IMR-90 (cell line): ENCODE data around the gene EXOC2. TPM values are rescaled to one million over a fixed set of nuclear protein-coding genes. Genes with fewer than 3 reads are reported as not detected.

Experiments used
- ATAC-seq: fragments of 200-7000 bp; cut with Tn5 transposase; 2 replicates; pipeline ENCODE4 v1.9.1; 2020; ENCODE audit warnings: low read depth, mild to moderate bottlenecking, moderate library complexity
- BruUV-seq: library from RNA; stranded (reverse); fragments of 400-500 nt; replicated peaks from 2 replicates; lab custom pipeline; 2021; lab: Mats Ljungman, UMichigan
- CTCF ChIA-PET: fragments of 300-600 bp; formaldehyde crosslinking; extraction: SDS; loops from one replicate; lab custom pipeline; 2021; ENCODE audit warnings: antibody characterized with exemption; lab: Yijun Ruan, JAX
- POLR2A ChIA-PET: fragments of 300-600 bp; sonication (Branson Sonifier 250); formaldehyde crosslinking; loops from one replicate; lab custom pipeline; 2022; ENCODE audit warnings: antibody characterized with exemption; ENCODE audit not compliant: unreplicated experiment; lab: Charles Lee
- DNase-seq: peaks from one replicate; pipeline ENCODE4 v3.0.0; 2013
- H2AFZ ChIP-seq: replicated peaks from 2 replicates; pipeline ENCODE3; 2013; ENCODE audit warnings: low read length, mild to moderate bottlenecking; ENCODE audit not compliant: poor library complexity
- H2AK5ac ChIP-seq: 2 replicates; pipeline ENCODE4 v1.6.1; 2013; ENCODE audit warnings: low read depth, low read length, inconsistent platforms
- H2AK9ac ChIP-seq: replicated peaks from 2 replicates; pipeline ENCODE3; 2013; ENCODE audit warnings: mild to moderate bottlenecking, low read depth, low read length, moderate library complexity; ENCODE audit not compliant: poor library complexity
- H2BK120ac ChIP-seq: 2 replicates; pipeline ENCODE4 v1.6.1; 2013; ENCODE audit warnings: low read depth, low read length, inconsistent platforms
- H2BK15ac ChIP-seq: 3 replicates; pipeline ENCODE4 v1.6.1; 2013; ENCODE audit warnings: low read depth, low read length, inconsistent platforms
- H2BK20ac ChIP-seq: 2 replicates; pipeline ENCODE4 v1.6.1; 2013; ENCODE audit warnings: low read depth, mild to moderate bottlenecking, inconsistent platforms, low read length, moderate library complexity
- H2BK5ac ChIP-seq: 2 replicates; pipeline ENCODE4 v1.6.1; 2013; ENCODE audit warnings: mild to moderate bottlenecking, low read depth, low read length, inconsistent platforms; ENCODE audit not compliant: poor library complexity, severe bottlenecking
- H3K14ac ChIP-seq: replicated peaks from 2 replicates; pipeline ENCODE4 v1.6.1; 2013; ENCODE audit warnings: low read depth, low read length, inconsistent platforms
- H3K18ac ChIP-seq: 2 replicates; pipeline ENCODE4 v1.6.1; 2013; ENCODE audit warnings: low read depth, low read length, control low read depth
- H3K23ac ChIP-seq: 2 replicates; pipeline ENCODE4 v1.6.1; 2013; ENCODE audit warnings: low read depth, low read length, inconsistent platforms
- H3K27ac ChIP-seq: 2 replicates; pipeline ENCODE4 v1.5.1; 2013; ENCODE audit warnings: mild to moderate bottlenecking, control low read depth, low read length; ENCODE audit not compliant: insufficient read depth
- H3K27me3 ChIP-seq: 2 replicates; pipeline ENCODE4 v1.6.1; 2013; ENCODE audit warnings: low read length; ENCODE audit not compliant: control insufficient read depth, insufficient read depth
- H3K36me3 ChIP-seq: 2 replicates; pipeline ENCODE4 v1.6.1; 2013; ENCODE audit warnings: low read length, mixed read lengths; ENCODE audit not compliant: control insufficient read depth, insufficient read depth
- H3K4ac ChIP-seq: 2 replicates; pipeline ENCODE4 v1.6.1; 2013; ENCODE audit warnings: low read depth, low read length, inconsistent platforms
- H3K4me1 ChIP-seq: 2 replicates; pipeline ENCODE4 v1.6.1; 2013; ENCODE audit warnings: low read length, mixed read lengths; ENCODE audit not compliant: control insufficient read depth, insufficient read depth
- H3K4me2 ChIP-seq: 2 replicates; pipeline ENCODE4 v1.6.1; 2013; ENCODE audit warnings: low read depth, mild to moderate bottlenecking, control low read depth, low read length, moderate library complexity
- H3K4me3 ChIP-seq: 2 replicates; pipeline ENCODE4 v1.5.1; 2013; ENCODE audit warnings: low read depth, mild to moderate bottlenecking, control low read depth, low read length, moderate library complexity; ENCODE audit not compliant: insufficient read depth
- H3K56ac ChIP-seq: 2 replicates; pipeline ENCODE4 v1.6.1; 2013; ENCODE audit warnings: low read length, inconsistent platforms; ENCODE audit not compliant: insufficient read depth; ENCODE audit errors: extremely low read depth
- H3K79me1 ChIP-seq, 2 experiments: 2 replicates each; pipeline ENCODE4 v1.6.1; 2013; ENCODE audit warnings: low read length in 2 of 2, inconsistent platforms in 1 of 2, low read depth in 1 of 2
- H3K9ac ChIP-seq: 2 replicates; pipeline ENCODE4 v1.6.1; 2013; ENCODE audit warnings: low read depth, low read length, control low read depth
- H3K9me1 ChIP-seq: 2 replicates; pipeline ENCODE4 v1.6.1; 2013; ENCODE audit warnings: low read length, inconsistent platforms; ENCODE audit not compliant: insufficient read depth
- H3K9me3 ChIP-seq: 2 replicates; pipeline ENCODE4 v1.6.1; 2013; ENCODE audit warnings: low read length; ENCODE audit not compliant: control insufficient read depth, insufficient read depth
- H4K20me1 ChIP-seq: 2 replicates; pipeline ENCODE4 v1.6.1; 2013; ENCODE audit warnings: low read length, inconsistent platforms; ENCODE audit not compliant: insufficient read depth
- H4K5ac ChIP-seq: 2 replicates; pipeline ENCODE4 v1.6.1; 2013; ENCODE audit warnings: mild to moderate bottlenecking, low read depth, low read length, control low read depth
- H4K8ac ChIP-seq, 2 experiments: 2 replicates each; pipeline ENCODE4 v1.6.1; 2013; ENCODE audit warnings: low read depth in 2 of 2, low read length in 2 of 2, control low read depth in 1 of 2, inconsistent platforms in 1 of 2
- H4K91ac ChIP-seq: 2 replicates; pipeline ENCODE4 v1.6.1; 2013; ENCODE audit warnings: low read depth, low read length, inconsistent platforms; ENCODE audit not compliant: insufficient read depth
- CHD1 ChIP-seq: IDR thresholded peaks from 2 replicates; pipeline ENCODE4 v1.6.1; 2012; ENCODE audit warnings: low read depth, low read length, improper control_type of control experiment
- CTCF ChIP-seq: conservative IDR thresholded peaks from 2 replicates; pipeline ENCODE4 v1.5.1; 2012; ENCODE audit warnings: mild to moderate bottlenecking, low read depth, low read length, improper control_type of control experiment
- ELK1 ChIP-seq: fragments of 150-350 bp; IDR thresholded peaks from 2 replicates; pipeline ENCODE4 v1.6.1; 2016; ENCODE audit warnings: low read depth, mild to moderate bottlenecking, low read length, moderate library complexity, borderline replicate concordance
- FOS ChIP-seq: fragments of 150-350 bp; IDR thresholded peaks from 2 replicates; pipeline ENCODE4 v1.6.1; 2016; ENCODE audit warnings: low read depth, low read length
- MAFK ChIP-seq: IDR thresholded peaks from 2 replicates; pipeline ENCODE4 v1.6.1; 2012; ENCODE audit warnings: low read depth, low read length, improper control_type of control experiment
- MAZ ChIP-seq: IDR thresholded peaks from 2 replicates; pipeline ENCODE4 v1.6.1; 2012; ENCODE audit warnings: low read depth, mild to moderate bottlenecking, low read length, improper control_type of control experiment, moderate library complexity, borderline replicate concordance
- MXI1 ChIP-seq: IDR thresholded peaks from 2 replicates; pipeline ENCODE4 v1.6.1; 2012; ENCODE audit warnings: low read depth, mild to moderate bottlenecking, low read length, moderate library complexity, borderline replicate concordance
- NFE2L2 ChIP-seq: fragments of 150-350 bp; IDR thresholded peaks from 2 replicates; pipeline ENCODE4 v1.6.1; 2016; ENCODE audit warnings: low read depth, mild to moderate bottlenecking, low read length
- RAD21 ChIP-seq: IDR thresholded peaks from 2 replicates; pipeline ENCODE4 v1.6.1; 2012; ENCODE audit warnings: low read length, improper control_type of control experiment
- RCOR1 ChIP-seq: IDR thresholded peaks from 2 replicates; pipeline ENCODE4 v1.6.1; 2012; ENCODE audit warnings: mild to moderate bottlenecking, low read length, improper control_type of control experiment; ENCODE audit not compliant: insufficient replicate concordance
- RFX5 ChIP-seq: IDR thresholded peaks from 2 replicates; pipeline ENCODE4 v1.8.0; 2012; ENCODE audit warnings: low read depth, mild to moderate bottlenecking, low read length, moderate library complexity
- WGBS, 2 experiments: methylation state at CpG; one replicate each; pipeline versions ENCODE4 v1.1.5 to v1.1.7; 2013; ENCODE audit warnings: missing lambda C conversion rate in 2 of 2; ENCODE audit not compliant: insufficient read length in 1 of 2; ENCODE audit errors: extremely low coverage in 2 of 2; 5-methylcytosine and 5-hydroxymethylcytosine counted together
- dilution Hi-C: fragments of 300-500 bp; cut with HindIII; formaldehyde crosslinking; loops from one replicate; pipeline ENCODE4 v1.14.3; 2018; ENCODE audit warnings: low sequenced_read_pairs; ENCODE audit not compliant: unreplicated experiment
- in situ Hi-C: fragments of 300-500 bp; cut with MboI; formaldehyde crosslinking; loops from 3 replicates; pipeline ENCODE4 v1.14.3; 2019; ENCODE audit warnings: low sequenced_read_pairs, inconsistent platforms, mixed read lengths
- intact Hi-C: fragments of 100-400 bp; cut with micrococcal nuclease; formaldehyde crosslinking; loops from 2 replicates; pipeline ENCODE4 v1.10.0; 2022
- polyA plus RNA-seq, 3 experiments: library from polyadenylated mRNA; depleted of rRNA; stranded (reverse); fragments of >200 nt; gene quantifications; 2 replicates each; pipeline ENCODE4 v1.2.3, GENCODE V29; 2012; ENCODE audit warnings: low replicate concordance in 1 of 3
- total RNA-seq: library from RNA; depleted of rRNA; stranded (reverse); fragments of >200 nt; gene quantifications from 2 replicates; pipeline ENCODE4 v1.2.3, GENCODE V29; 2012
- TF ChIP-seq, protein P1 (sequence below): fragments of 150-350 bp; IDR thresholded peaks from 2 replicates; pipeline ENCODE4 v1.6.1; 2017; ENCODE audit warnings: mild to moderate bottlenecking, antibody characterized with exemption, low read length, low read depth

The EXOC2 gene
- total and polyA plus RNA-seq, 2 of the 4 experiments (the other 2 are of a cell fraction), result 13.1 to 37.3 TPM

GRCh38 chr6:505374-505773 lies 187.6 kb downstream of the EXOC2 start:
- DNase-seq (no peak), ATAC-seq (no peak)
- no TSS peak for BruUV-seq
- CTCF ChIA-PET, result no interaction called here
- peaks cover 6% of the 10 kb centered on the region; the same call in 1 of the 2 replicates for H3K36me3 ChIP-seq
- no peak overlapping the region for H3K18ac ChIP-seq
- H2AK5ac ChIP-seq, result no peak overlapping the region
- peaks cover 0 to 3% of the 10 kb centered on the region in 2 experiments; a peak in 2 of 4 replicates for H3K79me1 ChIP-seq
- H3K23ac ChIP-seq, result no peak overlapping the region
- H2BK120ac ChIP-seq, result no peak overlapping the region
- 93% methylated on average over 7 of the region's 10 CpGs; no CpG with 5 or more reads in 1 of the 2 experiments for WGBS, 2 experiments
- H2BK20ac ChIP-seq, result no peak overlapping the region
- no peaks in the 10 kb centered on the region for H3K27me3 ChIP-seq
- no peak overlapping the region for H4K5ac ChIP-seq
- H2BK5ac ChIP-seq, result no peak overlapping the region
- no peak overlapping the region for H4K91ac ChIP-seq
- H3K4me1 ChIP-seq, result no peaks in the 10 kb centered on the region
- 0 out of 2 replicates have a peak, but pooled peaks cover 3% of the 10 kb centered on the region for H3K9me1 ChIP-seq
- H3K14ac ChIP-seq, result no peak overlapping the region
- dilution Hi-C loops (no loop called here), in situ Hi-C loops (no loop called here), intact Hi-C loops (loop anchor here (10.0 kb wide), 1 partner anchor 211 kb away; the partner anchor contains the start of gene DUSP22)
- H3K4ac ChIP-seq, result no peak overlapping the region
- TF ChIP-seq RCOR1 (no peak), CTCF (no peak), MAFK (no peak), NFE2L2 (no peak), RFX5 (no peak), MXI1 (no peak), ELK1 (no peak), MAZ (no peak), FOS (no peak), RAD21 (no peak), CHD1 (no peak)
- TF ChIP-seq, protein P1, sequence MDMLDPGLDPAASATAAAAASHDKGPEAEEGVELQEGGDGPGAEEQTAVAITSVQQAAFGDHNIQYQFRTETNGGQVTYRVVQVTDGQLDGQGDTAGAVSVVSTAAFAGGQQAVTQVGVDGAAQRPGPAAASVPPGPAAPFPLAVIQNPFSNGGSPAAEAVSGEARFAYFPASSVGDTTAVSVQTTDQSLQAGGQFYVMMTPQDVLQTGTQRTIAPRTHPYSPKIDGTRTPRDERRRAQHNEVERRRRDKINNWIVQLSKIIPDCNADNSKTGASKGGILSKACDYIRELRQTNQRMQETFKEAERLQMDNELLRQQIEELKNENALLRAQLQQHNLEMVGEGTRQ, result no peak
- H3K27ac ChIP-seq, result no peak overlapping the region
- no peaks in the 10 kb centered on the region for H3K9me3 ChIP-seq
- no peak overlapping the region for H3K56ac ChIP-seq
- no peak overlapping the region for H3K4me3 ChIP-seq
- no peak overlapping the region for H4K8ac ChIP-seq
- H2AFZ ChIP-seq, result no peak overlapping the region
- H2BK15ac ChIP-seq, result no peak overlapping the region
- no peak overlapping the region for H3K9ac ChIP-seq
- H4K20me1 ChIP-seq, result no peaks in the 10 kb centered on the region
- H3K4me2 ChIP-seq, result no peak overlapping the region
- POLR2A ChIA-PET, result no interaction called here
- no peak overlapping the region for H2AK9ac ChIP-seq
